Measurements from ENCODE around the gene LSS.

DNA sequence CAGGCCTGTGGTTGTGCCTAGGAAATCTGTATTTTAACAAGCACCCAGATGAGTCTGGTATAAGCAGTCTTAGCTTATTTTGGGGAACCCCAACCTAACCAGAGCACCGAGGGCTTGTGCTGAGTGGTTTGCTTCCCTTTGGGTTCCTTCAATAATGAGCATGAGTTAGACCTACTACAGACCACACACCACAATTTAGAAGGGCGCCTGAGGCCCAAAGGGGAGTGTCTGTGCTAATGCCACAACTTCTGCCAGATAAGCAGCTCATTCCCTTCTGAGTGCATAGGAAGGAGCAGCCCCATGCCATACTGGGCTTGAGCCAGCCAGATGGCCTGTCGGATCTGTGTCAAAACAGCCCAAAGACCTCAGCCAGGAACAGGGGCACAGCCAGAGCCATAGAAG lies 15.4 kb upstream of the LSS start:
- TF ChIP-seq POLR2A (IDR thresholded peaks at IDR 0.05) (no peak), POLR2AphosphoS5 (IDR thresholded peaks at IDR 0.05) (no peak)
- TF ChIP-seq, protein P1, sequence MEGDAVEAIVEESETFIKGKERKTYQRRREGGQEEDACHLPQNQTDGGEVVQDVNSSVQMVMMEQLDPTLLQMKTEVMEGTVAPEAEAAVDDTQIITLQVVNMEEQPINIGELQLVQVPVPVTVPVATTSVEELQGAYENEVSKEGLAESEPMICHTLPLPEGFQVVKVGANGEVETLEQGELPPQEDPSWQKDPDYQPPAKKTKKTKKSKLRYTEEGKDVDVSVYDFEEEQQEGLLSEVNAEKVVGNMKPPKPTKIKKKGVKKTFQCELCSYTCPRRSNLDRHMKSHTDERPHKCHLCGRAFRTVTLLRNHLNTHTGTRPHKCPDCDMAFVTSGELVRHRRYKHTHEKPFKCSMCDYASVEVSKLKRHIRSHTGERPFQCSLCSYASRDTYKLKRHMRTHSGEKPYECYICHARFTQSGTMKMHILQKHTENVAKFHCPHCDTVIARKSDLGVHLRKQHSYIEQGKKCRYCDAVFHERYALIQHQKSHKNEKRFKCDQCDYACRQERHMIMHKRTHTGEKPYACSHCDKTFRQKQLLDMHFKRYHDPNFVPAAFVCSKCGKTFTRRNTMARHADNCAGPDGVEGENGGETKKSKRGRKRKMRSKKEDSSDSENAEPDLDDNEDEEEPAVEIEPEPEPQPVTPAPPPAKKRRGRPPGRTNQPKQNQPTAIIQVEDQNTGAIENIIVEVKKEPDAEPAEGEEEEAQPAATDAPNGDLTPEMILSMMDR (IDR thresholded peaks at IDR 0.05) = no peak
